NCI-H187 treated with DMSO at 0.1 percent for 48 hours (cell line): ENCODE results near the gene ADCY7.

Experiments used
- DNase-seq: peaks from one replicate; lab custom pipeline; 2025; lab: John Stamatoyannopoulos, UW

The ADCY7 gene

DNA sequence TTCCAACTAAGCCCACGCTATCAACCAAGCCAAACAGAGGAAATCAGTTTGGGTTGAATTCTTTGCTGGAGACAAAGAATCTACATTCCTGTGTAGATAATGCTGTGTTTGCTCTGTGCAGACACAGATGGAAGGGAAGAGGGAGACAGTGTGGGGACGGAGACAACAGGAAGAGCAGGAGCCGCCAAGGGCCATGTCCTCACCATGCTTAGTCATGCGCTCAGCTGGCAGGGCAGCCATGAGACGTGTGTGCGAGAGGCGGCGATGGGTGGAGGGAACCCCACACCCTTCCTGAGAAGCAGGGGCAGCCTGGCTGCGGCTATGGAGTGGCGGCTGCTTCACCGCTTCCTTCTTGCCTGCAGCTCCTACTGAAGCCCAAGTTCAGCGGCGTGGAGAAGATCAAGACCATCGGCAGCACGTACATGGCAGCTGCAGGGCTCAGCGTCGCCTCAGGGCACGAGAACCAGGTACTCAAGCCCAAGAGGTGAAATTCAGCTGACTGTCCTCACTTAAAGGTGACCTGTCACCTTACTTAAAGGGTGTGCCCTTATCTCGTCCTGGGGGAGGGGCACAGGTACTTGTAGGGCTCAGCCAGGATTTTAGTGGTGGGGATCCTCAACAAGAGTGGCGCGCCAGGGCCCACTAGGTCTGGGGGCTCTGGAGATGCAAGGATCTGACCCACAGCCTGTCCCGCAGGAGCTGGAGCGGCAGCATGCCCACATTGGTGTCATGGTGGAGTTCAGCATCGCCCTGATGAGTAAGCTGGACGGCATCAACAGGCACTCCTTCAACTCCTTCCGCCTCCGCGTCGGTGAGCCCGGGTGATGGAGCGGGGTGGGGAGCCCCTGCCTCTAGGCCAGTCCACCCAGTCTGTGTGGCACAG lies 47.5 kb downstream of the ADCY7 start:
- DNase-seq: no peak

DNA sequence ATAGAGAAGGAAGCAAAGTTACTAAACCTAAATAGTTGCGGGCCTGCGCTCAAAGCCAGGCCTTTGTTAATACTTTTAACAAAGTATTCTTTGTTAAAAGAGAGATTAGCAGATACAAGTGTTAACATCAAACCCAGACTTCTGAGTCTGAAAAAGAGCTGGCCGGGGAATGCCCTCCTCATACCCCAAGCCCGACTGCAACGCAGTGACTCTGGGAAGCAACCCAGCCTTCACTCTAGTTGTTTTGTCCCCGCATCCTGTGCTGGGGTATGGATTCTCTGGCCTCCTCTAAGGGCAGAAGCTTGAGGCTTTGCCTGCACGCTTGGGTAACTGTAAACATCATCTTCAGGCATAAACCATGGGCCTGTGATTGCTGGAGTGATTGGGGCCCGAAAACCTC lies 48.3 kb downstream of the ADCY7 start:
- no peak for DNase-seq

DNA sequence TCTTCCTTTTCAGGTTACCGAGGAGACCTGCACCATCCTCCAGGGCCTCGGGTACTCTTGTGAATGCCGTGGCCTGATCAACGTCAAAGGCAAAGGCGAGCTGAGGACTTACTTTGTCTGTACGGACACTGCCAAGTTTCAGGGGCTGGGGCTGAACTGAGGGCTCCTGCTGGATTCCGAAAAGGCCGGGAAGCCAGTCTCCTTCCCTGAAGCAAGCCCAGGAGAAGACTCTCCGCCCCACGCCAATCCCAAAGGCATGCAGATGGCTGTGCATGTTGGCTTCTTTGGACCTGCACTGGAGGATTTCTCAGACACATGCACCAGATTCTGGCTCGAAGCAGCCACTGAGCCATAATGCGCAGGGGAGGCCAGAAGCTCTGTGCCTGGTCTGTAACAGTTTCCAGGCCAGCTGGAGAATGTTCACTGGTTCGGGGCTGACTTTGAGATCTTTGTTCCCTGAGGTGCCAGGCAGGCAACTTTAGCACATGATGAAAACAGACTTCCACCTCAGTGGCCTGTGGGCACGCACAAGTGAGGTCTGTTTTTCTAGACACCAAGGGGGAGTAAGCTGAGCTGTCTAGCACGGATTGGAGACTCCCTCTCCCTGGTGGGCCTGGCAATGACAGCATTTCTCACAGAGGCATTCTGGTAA lies 49.1 kb downstream of the ADCY7 start:
- DNase-seq: no peak

DNA sequence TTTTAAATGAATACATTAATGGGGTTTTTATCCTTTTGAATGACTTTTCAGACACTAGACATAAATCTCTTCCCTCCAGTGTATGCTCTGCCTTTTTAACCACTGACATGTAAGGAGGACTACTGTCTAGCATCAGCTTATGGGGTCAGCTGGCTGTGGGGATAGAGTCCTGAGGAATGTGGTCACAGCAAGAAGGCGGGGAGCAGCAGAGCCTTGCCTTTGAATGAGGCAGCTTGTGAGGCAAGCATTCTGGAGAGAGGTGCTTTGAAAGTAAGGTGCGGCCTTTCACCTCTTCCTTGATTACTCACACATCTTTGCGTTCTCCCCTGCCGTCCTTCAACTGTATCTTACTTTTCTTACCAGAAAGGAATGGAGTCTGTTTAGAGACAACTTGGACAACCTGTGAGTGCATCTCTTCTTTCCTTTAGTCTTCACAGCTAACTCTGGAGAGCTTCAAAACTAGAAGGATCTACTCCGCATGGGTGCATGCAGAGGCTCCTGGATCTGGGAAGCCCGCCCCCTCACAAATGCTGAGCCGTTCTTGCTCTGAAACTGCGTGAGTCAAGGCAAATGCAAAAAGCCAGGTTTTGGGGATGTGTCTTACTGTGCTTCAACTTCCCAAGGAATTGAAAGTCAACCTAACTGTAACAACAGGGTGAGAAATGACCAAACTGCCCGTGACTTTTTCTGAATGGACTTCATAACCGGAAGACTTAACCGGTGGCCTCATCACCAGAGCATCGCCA lies 49.9 kb downstream of the ADCY7 start:
- DNase-seq: no peak

DNA sequence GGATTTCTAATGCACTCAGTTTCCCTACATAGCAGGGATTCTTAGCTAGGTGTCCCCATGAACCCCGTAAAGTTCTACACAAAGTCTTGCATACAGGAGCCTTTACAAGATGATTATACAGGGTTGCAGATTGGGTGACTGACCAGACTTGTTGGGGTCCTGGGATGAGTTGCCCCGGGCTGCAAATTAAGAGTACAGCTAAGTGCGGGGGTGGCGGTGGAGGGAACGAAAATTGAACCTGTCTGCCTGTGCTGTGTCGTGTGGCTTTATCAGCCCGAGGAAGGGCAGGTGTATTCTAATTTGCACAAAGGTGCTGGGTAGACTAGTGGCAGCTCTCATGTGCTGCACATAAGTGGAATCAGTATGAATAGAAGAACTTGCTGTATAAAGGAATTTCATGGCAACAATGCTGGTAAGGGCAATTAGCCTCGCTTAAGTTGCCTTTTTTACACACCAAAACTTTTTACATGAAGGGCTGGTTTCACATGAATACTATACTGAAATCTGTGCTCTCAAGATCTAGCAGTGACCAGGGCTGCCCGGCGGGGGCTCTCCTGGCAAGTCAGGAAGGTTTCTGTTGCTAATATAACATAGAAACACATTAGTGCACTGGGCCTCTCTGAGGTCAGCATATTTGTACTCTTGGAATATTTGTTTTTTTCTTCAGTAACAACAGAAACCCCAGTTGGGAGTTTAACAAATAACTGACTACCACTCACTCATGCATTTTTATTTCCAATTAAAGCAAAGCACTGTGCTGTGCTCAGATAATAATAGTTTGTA lies 50.7 kb downstream of the ADCY7 start:
- no peak for DNase-seq

DNA sequence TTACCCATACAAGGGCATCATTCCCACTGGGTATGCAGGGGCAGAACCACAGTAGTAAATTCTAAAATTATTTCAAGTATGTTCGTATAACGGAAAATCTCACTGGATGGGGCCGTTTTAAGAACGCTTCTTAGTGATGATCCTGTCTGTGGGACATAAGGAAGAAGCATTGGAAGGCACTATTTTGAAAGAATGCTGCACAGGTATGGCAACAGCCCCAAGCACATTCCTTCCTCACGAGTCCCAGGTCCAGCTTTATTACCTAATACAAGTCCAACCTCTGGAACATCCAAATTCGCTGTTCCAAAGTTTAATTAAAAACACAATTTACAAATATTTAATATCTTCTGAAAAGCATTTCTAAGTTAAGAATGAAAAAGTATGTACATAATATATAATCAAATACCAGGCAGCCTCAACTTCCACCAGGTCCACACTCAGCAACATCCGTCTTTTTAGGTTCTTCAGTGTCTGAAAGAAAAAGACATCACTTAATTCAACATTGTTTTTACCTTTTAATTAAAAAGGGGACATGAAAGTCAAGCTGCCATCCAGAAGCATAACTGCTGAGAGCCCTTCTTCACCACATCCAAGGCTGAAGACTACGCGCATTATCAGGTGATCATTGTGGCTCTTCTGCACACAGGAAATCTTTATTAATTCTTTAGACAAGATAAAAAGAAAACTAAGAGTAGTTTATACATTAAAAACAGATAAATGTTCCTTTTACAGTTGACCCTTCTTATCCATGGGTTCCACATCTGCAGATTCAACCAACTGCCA lies 52.6 kb downstream of the ADCY7 start:
- no peak for DNase-seq

DNA sequence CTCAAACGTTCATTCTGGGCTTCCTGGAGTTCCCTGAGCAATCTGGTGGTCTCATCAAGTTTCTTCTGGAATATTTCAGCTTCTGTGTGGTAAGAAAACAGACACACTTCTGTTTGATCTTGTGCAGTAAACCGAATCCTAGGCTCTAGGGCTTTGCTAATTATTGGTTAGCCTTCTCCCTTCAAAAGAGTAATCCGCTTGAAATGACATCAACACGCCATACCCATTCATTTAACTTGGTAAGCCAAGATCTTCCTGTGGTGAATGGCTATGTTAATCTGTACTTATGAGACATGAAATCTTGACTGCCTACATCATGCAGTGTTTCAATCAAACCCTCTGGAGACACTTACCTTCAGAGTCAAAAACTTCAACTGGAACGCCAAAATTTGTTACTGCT lies 54.0 kb downstream of the ADCY7 start:
- no peak for DNase-seq

DNA sequence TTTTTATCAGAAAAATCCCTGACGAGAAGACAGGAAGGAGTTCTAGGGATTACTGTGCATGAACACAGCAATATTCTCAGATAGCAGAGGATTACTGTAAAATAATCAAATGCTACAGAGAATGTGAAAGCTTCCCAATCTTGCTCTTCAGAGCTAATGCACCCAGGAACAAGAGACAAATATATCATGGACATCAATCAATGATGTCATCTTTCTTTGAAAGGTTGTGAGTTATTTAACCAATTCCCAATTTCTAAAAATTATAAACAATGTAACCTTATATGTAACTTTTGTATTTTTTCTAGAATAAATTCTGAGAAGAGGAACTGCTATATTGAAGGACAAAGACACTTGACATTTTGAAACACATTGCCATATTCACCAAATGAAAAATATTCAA lies 56.0 kb downstream of the ADCY7 start:
- DNase-seq: no peak

DNA sequence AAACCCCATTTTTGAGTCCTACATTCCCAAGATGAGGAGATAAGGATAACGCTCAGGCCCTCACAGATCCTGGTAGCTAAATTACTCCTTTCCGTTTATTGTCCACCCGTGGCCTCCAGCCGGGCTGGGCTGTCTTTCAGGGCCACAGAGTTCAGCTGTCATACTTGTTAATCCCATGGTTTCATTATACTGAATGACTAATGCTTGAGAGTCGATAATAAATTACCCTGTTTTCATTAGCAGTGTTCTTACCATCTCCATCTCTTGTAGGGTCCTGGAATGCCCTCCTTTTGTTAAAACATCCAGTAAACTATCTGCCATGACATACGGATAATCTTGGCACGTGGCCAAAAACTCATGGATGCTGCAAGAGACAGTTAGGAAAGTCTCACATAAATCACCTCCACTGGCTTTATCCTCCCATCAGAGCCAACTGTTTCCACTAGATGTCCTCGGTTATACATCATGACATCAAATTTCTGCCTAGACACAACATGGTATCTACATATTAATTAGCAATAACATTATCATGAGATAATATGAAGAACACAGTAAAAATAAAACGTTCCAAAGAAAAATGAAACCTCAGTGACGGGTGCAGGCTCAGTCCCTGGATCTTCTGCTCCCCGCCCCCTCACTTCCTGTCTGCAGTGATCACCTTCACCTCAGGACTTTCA lies 57.1 kb downstream of the ADCY7 start:
- no peak for DNase-seq

DNA sequence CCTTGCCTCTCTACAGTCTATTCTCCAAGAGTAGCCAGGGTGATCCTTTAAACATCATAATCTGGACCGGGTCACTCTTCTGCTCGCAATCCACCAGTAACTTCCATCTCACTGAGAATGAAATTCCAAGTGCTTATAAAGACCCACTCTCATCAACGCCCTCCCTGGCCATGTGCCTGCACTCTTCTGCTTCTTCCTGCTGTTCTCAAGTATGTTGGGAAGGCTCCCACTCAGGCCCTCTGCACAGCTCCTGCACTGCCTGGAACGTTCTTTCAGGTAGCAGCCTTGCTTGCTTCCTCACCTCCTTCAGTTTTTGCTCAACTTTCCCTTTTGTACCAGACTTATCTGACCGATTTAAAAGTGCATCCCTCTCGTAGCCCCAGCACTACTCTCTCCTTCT lies 58.0 kb downstream of the ADCY7 start:
- no peak for DNase-seq

DNA sequence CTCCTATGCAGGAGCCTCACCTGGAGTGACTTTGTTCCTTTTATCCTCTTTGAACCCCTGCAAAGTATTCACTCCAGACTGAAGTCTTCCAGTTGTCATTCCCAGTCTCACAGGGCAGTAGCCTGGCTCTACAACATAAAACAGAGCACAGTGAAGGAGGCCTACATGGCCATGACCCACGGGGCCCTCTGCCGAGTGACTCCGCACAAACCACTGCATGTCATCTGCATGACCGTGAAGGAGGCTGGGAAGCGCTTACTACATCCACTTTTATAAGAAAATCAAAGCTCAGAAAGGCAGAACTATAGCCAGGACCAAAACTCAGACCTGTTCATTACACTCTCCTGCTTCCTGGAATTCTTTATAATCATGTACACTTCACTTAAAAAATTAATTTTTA lies 59.9 kb downstream of the ADCY7 start:
- no peak for DNase-seq

DNA sequence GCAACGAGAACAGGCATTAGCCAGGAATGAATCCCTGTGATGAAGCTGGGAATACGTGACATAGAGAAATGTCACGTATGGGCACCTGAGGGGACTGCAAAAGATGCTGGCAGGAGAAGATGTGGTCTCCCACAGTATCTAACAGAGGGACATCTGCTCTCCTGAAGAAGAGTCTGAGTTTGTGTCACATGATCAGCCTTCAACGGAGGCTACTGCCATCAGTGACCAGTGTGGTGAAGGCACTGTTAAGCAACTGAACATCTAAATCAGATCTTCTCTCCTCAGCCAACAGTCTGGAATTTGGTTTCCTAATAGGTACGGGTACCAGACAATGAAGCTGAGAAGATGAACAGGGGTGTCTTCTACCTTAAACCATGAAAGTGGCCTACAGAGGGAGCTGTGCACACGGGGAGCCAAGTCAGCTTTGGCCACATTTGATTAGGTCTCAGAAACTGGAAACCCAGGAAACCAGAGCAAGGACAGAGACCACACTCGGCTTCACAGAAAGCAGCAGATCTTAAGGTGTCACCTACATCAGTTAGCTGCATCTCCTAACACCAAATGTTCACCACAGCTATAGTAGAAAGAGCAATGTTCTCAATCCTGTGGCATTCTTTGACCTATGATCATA lies 60.6 kb downstream of the ADCY7 start:
- DNase-seq: no peak

DNA sequence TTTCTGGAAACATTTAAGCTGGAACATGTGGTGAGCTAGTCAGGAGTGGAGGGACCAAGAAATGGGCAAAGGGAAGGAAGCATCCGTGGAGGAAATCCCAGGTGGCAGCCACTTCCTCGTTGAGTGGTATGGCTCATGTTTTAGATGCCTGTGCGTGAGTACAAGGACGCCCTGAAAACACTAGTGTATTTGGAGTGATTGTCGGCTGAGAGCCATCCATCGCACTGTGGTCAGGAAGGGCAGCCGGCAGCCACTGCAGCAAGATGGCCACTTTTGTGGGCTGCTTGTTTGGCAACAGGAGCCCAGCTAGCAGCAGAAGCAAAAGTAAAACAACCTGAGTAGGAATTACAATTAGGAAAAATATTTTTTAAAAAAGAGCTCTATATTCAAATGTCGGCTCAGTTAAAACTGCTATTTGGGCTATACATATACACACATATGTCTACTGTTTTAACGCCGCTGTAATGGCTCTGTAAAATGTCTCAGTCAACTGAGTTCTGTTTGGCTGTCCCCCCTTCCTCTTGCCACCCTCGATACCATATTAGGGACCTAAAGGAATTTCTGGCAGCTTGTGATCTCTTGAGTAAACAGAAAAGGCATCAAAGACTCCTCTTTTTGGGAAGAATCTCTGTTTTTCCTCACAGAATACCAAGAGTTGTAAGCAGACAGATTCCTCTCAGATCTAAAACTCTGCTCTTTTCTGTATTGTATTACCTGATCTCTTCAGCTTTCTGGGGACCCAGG lies 63.3 kb downstream of the ADCY7 start:
- DNase-seq: no peak

DNA sequence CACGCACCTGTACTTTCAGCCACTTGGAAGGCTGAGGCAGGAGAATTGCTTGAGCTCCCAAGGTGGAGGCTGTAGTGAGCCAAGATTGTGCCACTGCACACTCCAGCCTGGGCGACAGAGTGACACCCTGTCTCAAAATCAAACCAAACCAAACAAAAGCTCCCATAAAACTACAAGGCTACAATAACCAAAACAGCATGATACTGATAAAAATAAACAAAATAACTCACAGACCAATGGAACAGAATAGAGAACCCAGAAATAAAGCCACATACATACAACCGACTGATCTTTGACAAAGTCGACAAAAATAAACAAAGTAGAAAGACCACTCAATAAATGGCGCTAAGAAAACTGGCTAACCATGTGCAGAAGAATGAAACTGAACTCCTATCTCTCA lies 65.2 kb downstream of the ADCY7 start:
- DNase-seq: no peak

DNA sequence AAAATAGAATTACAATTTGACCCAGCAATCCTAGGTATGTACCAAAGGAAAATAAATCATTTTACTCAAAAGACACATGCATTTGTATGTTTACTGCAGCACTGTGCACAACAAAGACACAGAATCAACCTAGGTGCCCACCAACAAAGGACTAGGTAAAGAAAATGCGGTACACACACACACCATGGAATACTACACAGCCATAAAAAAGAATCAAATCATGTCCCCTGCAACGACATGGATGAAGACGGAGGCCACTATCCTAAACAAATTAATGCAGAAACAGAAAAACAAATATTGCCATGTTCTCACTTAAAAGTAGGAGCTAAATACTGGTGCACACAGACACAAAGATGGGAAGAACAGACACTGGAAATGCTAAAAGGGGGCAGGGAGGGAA lies 66.2 kb downstream of the ADCY7 start:
- no peak for DNase-seq

DNA sequence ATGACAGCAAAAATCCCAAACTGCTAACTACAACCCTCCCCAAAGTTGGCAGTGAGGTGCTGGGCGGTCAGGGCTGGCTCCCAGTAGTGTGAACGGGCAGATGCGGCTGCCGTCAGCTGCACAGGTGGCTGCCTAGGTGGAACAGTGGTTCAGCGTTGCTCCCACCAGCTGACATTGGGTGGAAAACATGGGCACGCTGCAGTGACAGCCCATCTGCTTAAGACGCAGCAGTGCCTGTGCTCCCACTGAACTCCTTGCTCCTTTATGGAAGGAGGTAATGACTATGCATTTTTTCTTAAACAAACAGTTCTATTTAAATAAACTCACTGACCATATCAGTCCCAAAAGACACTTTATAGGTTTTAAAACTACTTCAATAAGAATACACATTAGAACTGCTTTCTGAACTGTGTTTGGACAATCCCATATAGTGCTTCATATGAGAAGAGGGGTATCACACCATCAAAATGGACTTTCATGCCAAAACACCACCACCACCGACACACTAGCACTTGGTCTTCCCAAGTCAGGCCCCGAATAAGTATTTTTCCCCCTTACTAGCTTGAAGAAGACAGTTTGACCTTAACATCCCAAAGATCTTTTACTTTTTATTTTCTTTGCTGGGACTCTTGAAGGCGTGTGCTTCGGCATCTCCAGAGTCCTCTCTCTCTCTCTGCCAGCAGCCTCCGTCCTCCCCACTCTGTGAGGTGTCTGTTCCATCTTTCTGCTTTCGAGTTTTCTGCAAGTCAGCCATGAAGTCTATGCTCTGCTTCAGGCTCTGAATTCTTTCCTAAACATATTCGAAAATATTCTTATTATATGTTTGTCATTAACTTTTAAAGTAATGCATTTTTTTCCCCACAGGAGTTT lies 68.0 kb downstream of the ADCY7 start:
- DNase-seq: no peak

DNA sequence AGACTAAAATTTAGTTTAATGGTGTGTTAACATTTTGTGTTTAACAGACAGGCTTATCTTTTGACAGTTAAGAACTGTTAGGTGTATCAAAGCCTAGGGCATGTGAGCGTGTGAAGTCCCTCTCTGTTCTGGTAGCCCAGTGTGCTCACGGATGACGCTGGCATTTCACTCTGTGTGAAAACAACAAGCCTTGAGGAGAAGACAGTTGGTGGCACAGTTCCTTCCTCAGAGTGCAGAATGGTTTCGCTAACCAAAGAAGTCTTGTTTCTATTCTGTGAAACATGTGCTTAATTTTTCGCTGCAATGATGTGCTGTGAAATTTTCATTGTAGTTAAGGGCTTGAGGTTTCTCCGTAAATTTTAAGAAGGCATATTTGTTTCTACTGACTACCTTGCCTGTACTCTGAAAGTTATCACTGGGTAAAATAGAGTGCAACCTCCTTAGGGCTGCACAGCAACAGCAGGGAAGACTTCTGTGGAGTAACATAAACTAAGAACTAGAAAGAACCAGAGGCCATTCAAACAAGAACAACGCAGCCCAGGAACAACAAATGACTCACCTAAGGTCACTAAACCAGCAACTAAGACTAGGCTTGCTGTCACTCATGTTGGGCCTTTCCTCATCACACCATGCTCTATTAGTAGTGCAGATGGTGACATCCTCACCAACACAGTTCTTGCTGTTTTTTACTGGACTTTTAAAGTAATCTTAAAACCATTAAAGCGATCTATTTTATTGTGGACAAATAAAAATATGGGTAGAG lies 69.0 kb downstream of the ADCY7 start:
- DNase-seq: no peak

DNA sequence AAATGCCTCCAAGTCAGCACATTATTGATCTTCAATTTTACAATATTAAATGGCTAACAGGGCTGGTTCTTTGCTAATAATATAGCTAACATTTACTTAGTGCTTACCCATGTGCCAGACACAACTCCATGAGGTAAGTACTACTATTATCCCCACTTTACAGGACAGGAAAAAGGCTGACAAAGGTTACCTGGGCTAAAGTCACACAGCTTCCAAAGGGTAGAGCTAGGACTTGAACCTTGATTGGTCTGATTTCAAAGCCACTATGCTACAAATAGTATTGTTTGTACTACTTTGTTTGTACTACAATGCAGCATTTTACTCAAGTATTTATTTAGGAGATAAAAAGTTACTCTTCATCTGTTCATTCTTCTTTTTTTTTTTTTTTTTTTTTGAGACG lies 70.5 kb downstream of the ADCY7 start:
- no peak for DNase-seq
